ENCODE results near the gene NSRP1.
"Not testable (repeated sequence)": the region's sequence is repeated elsewhere in the genome, so short reads cannot be mapped to it uniquely, and the experiment has no call there.

The NSRP1 gene

GRCh38 chr17:30103921-30104320 lies 12.7 kb upstream of the NSRP1 start:
- H3K4me3 ChIP-seq (ENCODE audit: low read depth, low read length), result no peak overlapping the region
- TF ChIP-seq CTCF (IDR thresholded peaks at IDR 0.05; ENCODE audit: borderline replicate concordance, insufficient read depth, low read depth, low read length), result no peak

- peak overlapping the region; percentile 56 for H3K4me3 ChIP-seq (ENCODE audit: low read depth, low read length)
- TF ChIP-seq CTCF (IDR thresholded peaks at IDR 0.05; ENCODE audit: borderline replicate concordance, insufficient read depth, low read depth, low read length), result peak; percentile 85
Measured at GRCh38 chr17:30104575-30105339, 11.9 kb upstream of the NSRP1 start.

- H3K4me3 ChIP-seq (ENCODE audit: low read depth, low read length), result no peak overlapping the region
- no peak for TF ChIP-seq CTCF (IDR thresholded peaks at IDR 0.05; ENCODE audit: borderline replicate concordance, insufficient read depth, low read depth, low read length)
Measured at GRCh38 chr17:30112794-30113193, 3.8 kb upstream of the NSRP1 start.

- no peak for TF ChIP-seq CTCF (IDR thresholded peaks at IDR 0.05; ENCODE audit: borderline replicate concordance, insufficient read depth, low read depth, low read length)
- no peak overlapping the region for H3K4me3 ChIP-seq (ENCODE audit: low read depth, low read length)
Measured at GRCh38 chr17:30113213-30113612, 3.4 kb upstream of the NSRP1 start.

GRCh38 chr17:30116345-30116660 lies 313 bp upstream of the NSRP1 start:
- peak overlapping the region; percentile 86 for H3K4me3 ChIP-seq (ENCODE audit: low read depth, low read length)
- no peak for TF ChIP-seq CTCF (IDR thresholded peaks at IDR 0.05; ENCODE audit: borderline replicate concordance, insufficient read depth, low read depth, low read length)

- peak overlapping the region; percentile 86 for H3K4me3 ChIP-seq (ENCODE audit: low read depth, low read length)
- TF ChIP-seq CTCF (IDR thresholded peaks at IDR 0.05; ENCODE audit: borderline replicate concordance, insufficient read depth, low read depth, low read length), result no peak
Measured at GRCh38 chr17:30117675-30118081, 1.1 kb downstream of the NSRP1 start.

- not testable (repeated sequence) for H3K4me3 ChIP-seq (ENCODE audit: low read depth, low read length)
Measured at GRCh38 chr17:30118635-30119034, 2.0 kb downstream of the NSRP1 start.

All from GM12875 (cell line).